ENCODE results near the gene TRIM17. TPM values are rescaled to one million over a fixed set of nuclear protein-coding genes. Genes with fewer than 3 reads are reported as not detected.

TRIM17 gene
- total and polyA plus RNA-seq, 9 of the 15 experiments (the other 6 are each of a cell fraction or from before 2014, with no cell fraction given): not detected

- TF ChIP-seq ZNF609 (CRISPR knock-in tag; IDR thresholded peaks at IDR 0.05; ENCODE audit: borderline replicate concordance) (no peak), ZNF445 (CRISPR knock-in tag; IDR thresholded peaks at IDR 0.05; ENCODE audit: low read depth) (no peak), PHF20 (IDR thresholded peaks at IDR 0.05; ENCODE audit: partially characterized antibody) (no peak)
Measured at GRCh38 chr1:228459091-228459993, 42.7 kb upstream of the TRIM17 start (continued).

All from K562 (cell line).